Stimulated activated CD8-positive, alpha-beta memory T cell treated with anti-CD3 and anti-CD28 coated beads, Interleukin-15, amount 100 ng/mL, for 48 hours (primary cell): Measurements from ENCODE around the gene KIDINS220.

Experiments used
- DNase-seq, 2 donors: peaks; one replicate each; pipeline ENCODE4 v3.0.0-alpha.2; 2020; ENCODE audit warnings: low read depth in 2 of 2

Gene KIDINS220

DNA sequence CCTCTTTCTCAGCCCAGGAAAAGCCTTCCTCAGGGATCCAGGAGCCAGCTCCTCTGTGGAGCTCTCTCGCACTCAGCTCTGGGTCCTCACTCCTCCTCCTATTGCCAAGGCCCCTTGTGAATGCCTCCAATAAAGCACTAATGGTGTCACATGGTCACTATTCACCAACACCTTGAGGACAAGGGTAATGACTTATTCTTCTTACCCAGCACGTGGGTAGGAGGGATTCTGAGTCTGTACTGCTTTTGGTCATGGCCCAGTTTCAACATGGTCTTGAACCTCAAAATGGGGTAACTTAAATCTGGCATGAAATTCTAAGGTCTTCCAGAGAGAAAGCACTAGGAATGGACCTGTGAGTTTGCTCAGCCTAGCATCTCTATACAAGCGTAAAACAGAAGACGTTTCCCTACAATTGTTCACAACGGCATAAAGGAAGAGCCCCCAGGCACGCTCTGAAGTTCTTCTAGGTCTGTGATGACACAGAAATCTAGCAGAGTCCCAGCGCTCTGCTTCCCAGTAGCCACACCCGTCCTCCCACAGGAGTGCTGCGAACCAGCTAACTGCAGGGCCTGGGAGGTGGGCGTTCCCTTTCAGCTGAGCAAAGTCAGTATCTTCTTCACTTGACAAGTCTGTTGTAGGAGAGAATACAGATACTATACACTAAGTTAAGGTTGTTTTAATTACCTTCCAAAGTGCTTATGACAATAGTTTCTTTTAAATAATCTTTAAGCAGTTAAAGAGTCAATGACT is 14.6 kb upstream of the KIDINS220 start:
- DNase-seq: no peak

DNA sequence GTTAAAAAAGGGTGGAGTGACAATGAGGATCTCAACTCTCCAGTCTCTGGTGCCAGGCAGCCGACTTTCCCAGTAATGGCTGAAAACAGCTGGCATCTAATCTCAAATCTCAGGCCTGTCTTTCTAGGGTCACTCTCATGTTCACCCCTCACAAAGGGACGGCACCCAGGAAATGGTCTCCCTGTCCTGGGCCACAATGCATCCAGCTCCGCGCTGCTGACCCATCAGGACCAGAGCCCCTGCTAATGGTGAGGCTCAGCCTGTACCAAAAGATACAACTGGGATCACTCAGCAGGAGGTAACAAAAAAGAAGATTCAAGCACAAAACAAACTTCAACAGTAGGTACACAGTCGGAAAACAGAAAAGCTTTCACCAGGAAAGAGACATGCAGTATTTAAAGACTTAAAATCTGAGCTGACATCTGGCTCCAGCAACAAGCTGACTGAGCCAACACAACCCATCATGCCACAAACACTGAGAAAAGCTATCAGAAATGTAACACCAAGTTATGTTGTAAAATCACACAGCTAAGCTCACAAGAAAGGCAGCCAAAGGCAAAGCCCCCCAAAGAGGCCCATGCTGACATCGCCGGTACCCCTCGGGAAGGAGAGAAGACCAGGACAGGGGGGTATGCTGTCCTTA is 13.6 kb upstream of the KIDINS220 start:
- no peak for DNase-seq

GRCh38 chr2:8849327-8849726 is 11.9 kb upstream of the KIDINS220 start:
- DNase-seq: no peak

GRCh38 chr2:8848328-8849100 is 11.1 kb upstream of the KIDINS220 start:
- no peak for DNase-seq

GRCh38 chr2:8847400-8847799 is 10.0 kb upstream of the KIDINS220 start:
- DNase-seq: no peak

- DNase-seq: no peak
These were observed 4.5 kb upstream of the KIDINS220 start for GRCh38 chr2:8841932-8842331.

GRCh38 chr2:8840475-8841091 is 3.2 kb upstream of the KIDINS220 start:
- DNase-seq: no peak

- DNase-seq: no peak
These were observed 2.0 kb upstream of the KIDINS220 start for GRCh38 chr2:8839189-8839965.

- DNase-seq: no peak
These were observed 355 bp upstream of the KIDINS220 start for GRCh38 chr2:8837795-8838140.

DNA sequence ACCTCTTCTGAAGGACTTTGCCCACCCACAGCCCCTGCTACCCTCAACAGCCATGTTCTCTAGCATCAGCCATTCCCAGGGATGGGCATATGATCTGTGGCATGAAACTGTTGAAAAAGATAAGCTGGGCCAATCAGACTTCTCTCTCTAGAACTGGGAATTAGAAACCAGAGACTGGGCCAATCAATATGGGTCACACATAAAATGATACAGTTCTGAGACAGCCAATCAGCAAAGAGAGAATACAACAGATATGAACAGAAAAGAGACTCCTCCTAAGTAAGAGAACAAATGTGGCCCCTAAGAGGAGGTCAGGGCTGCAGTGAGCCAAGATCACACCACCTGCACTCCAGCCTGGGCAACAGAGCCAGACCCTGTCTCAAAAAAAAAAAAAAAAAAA is 2.1 kb downstream of the KIDINS220 start:
- DNase-seq: no peak

- DNase-seq: no peak
These were observed 3.6 kb downstream of the KIDINS220 start for GRCh38 chr2:8833853-8834252.

DNA sequence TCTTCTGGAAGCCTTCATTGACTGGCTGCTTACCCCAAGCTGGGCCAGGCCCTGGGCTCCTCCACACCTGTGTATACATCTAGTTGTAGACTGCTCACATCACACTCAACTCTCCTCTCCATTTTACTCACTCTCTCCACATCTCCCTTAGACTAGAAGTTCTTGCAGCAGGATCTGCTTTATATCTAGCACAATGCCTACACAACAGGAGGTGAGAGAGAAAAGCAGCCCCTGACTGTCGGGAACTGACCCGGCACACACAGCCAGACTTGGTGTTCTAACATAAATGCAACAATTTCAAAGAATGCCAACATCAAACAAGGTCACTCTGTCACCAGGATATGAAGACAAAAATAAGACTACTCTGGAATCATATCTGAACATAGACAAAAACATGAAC is 5.9 kb downstream of the KIDINS220 start:
- DNase-seq: no peak

DNA sequence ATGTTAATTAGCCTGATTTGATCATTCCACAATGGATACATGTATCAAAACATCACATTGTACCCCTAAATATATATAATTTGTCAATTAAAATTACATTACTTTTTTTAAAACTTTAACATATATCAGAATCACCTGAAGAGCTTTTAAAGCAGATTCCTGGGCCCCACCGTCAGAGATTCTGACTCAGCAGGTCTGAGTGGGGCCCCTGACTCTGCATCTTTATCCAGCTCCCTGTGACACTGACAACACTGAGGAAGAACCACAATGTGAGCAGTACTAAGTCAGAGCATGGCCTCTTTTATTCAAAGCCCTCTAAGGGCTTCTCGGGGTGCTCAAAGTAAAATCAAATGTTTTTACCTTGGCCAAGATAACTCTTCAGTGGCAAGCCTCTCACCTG is 9.7 kb downstream of the KIDINS220 start:
- DNase-seq: no peak

DNA sequence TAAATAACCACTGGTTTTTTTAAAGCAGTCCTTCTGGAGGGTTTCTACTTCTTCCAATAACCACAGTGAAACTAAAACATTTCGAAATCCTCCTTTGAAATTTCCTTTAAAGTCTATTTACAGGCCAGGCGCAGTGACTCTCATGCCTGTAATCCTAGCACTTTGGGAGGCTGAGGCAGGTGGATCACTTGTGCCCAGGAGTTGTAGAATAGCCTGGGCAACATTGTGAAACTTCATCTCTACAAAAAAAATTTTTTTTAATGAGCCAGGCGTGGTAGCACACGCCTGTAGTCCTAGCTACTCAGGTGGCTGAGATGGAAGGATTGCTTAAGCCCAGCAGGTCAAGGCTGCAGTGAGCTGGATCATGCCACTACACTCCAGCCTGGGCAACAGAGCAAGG is 15.2 kb downstream of the KIDINS220 start:
- no peak for DNase-seq

GRCh38 chr2:8821276-8822217 is 15.9 kb downstream of the KIDINS220 start:
- no peak for DNase-seq

DNA sequence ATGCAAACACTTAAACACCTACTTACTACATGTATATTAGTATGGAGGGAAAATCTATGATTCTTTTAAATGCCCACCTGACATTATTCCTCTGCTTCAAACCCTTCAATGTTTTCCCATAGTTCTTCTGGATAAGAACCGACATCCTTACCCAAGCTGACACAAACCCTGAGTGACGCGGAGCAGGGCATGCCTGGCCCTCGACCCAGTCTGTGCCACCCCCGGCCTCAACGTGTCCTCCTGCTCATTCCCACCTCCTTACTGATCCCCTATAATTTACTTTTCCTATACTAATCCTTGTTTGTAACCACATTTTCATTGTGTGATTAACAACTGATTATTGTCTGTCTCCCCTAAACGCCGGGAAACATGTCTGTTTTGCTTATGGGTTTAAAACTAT is 17.5 kb downstream of the KIDINS220 start:
- no peak for DNase-seq

DNA sequence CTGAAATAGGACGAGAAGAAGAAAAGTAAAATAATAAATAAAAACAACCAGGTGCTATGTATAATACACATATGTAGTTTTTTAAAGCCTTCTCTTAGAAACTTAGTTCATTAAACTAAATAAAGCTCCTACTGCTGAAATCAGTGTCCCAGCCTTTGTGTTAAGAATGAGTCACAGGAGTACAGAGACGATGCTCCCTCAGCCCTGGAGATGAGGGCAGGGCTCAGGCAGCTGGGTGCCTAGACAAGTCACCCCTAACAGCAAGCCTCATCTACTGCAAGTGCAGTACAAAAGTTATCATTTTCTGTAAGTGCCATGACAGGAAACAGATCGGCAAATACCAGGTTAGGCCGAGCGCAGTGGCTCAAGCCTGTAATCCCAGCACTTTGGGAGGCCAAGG is 18.2 kb downstream of the KIDINS220 start:
- no peak for DNase-seq

GRCh38 chr2:8817221-8817620 is 20.2 kb downstream of the KIDINS220 start:
- DNase-seq: no peak

- DNase-seq: no peak
These were observed 30.3 kb downstream of the KIDINS220 start for GRCh38 chr2:8806885-8807704.
